D721Med (cell line): ENCODE measurements around the gene TOR1A.

Experiments used
- DNase-seq: peaks from one replicate; pipeline ENCODE4 v3.0.0; 2011; ENCODE audit warnings: low spot score; ENCODE audit not compliant: insufficient read length
- FAIRE-seq: peaks from 2 replicates; lab custom pipeline; 2011; peaks lifted over from hg19 to GRCh38; lab: Jason Lieb, UNC
- TF ChIP-seq, protein P1 (sequence below): IDR thresholded peaks from 2 replicates; pipeline ENCODE4 v1.5.1; 2012; ENCODE audit warnings: mild to moderate bottlenecking, control low read depth; ENCODE audit not compliant: insufficient read depth; ENCODE audit errors: missing control alignments

The TOR1A gene

DNA sequence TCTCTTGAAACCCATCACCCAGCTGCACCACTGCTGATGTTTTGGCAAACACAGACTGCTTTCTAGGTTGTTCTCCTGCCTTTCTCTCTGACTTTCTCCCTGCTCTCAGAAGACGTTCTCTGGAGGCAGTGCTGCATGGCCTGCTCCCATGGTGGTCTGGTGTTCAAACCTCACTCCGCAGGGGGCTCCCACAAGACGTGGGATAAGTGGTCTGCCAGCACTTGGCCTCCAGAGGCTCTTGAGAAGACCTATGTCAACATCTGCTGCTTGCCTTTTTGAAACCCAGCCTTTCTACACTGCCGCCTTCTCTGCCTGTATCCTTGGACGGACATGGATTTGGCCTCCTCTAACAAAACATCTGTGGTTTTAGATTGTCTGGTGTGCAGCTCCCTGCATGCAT lies 27.9 kb upstream of the TOR1A start:
- TF ChIP-seq, protein P1, sequence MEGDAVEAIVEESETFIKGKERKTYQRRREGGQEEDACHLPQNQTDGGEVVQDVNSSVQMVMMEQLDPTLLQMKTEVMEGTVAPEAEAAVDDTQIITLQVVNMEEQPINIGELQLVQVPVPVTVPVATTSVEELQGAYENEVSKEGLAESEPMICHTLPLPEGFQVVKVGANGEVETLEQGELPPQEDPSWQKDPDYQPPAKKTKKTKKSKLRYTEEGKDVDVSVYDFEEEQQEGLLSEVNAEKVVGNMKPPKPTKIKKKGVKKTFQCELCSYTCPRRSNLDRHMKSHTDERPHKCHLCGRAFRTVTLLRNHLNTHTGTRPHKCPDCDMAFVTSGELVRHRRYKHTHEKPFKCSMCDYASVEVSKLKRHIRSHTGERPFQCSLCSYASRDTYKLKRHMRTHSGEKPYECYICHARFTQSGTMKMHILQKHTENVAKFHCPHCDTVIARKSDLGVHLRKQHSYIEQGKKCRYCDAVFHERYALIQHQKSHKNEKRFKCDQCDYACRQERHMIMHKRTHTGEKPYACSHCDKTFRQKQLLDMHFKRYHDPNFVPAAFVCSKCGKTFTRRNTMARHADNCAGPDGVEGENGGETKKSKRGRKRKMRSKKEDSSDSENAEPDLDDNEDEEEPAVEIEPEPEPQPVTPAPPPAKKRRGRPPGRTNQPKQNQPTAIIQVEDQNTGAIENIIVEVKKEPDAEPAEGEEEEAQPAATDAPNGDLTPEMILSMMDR: no peak
- no peak for FAIRE-seq

DNA sequence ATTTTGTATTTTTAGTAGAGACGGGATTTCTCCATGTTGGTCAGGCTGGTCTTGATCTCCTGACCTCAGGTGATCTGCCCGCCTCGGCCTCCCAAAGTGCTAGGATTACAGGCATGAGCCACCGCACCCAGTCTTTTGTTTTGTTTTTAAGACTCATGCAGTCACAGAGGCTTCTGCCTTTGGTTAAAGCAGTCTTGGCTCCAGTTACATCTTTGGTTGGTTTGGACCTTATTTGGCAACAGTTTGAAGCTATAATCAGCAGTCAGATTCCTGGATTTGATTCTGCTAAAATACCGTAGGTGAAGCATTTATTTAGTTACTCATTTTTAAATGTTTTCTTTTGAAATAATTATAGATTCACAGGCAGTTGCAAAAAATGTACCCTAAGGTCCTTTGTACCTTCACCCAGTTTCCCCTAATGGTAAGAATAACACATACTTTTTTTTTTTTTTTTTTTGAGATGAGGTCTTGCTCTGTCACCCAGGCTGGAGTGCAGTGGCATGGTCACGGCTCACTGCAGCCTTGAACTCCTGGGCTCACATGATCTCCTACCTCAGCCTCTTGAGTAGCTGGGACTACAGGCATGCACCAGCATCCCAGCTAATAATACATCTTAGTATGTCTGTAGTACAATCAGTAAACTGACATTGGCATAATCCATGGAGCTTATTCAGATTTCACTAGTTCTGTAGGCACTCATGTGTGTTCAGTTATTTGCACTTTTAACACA lies 27.1 kb upstream of the TOR1A start:
- DNase-seq: no peak
- no peak for FAIRE-seq
- TF ChIP-seq, protein P1: no peak

More for the DNA sequence above, 27.9 kb upstream of the TOR1A start:
- no peak for DNase-seq

GRCh38 chr9:129849901-129850300 lies 26.0 kb upstream of the TOR1A start:
- FAIRE-seq (no peak), DNase-seq (no peak)
- TF ChIP-seq, protein P1: no peak

DNA sequence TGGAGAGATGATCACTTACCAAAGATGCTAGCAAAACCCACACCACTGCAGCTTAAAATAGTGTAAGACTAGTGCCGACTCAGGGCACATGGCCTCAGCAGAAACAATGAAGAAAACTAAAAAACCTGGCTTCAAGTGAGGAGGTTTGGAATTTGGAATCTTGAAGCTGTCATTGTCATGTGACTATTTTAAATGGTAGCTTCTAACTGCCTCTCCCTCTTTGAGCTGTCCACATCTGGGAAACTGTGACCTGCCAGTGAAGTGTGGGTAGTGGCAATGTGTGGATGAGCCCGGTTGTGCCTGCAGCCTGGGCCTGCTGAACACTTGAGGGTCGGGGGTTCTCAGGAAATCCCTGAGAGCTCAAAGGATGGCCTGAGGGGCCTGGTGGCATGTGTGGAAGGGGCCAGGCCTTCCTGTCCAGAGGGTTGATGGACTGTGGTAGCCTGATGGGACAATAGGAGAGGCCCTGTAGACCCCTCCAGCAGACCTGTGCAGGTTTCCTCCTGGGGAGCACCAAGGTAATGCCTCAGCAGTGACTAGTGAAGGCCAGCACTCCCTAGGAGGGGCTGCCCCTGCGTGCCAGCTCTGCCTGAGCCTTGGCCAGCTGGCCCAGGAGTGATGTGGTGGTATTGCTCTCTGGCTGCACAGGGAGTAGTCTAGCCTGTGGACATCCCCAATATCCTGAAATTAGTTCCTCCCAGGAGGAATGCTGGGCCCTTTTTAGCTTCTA lies 24.9 kb upstream of the TOR1A start:
- FAIRE-seq: no peak
- TF ChIP-seq, protein P1: no peak
- DNase-seq: no peak

DNA sequence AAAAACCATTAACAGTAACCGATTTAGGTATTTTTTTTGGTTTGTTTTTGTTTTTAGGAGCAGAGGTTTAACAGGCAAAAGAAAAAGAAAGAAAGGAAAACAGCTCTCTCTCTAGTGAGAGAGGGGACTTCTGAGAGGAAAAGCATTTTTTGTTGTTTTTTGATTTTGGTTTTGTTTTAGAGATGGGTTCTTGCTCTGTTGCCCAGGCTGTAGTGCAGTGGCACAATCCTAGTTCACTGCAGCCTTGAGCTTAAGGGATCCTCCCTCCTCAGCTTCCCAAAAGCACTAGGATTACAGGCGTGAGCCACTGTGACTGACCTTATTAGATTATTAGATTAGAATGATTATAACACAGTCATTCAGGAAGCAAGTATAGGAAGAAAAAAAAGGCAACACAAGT lies 21.4 kb upstream of the TOR1A start:
- DNase-seq (peak; percentile 47), FAIRE-seq (no peak)
- TF ChIP-seq, protein P1: no peak

DNA sequence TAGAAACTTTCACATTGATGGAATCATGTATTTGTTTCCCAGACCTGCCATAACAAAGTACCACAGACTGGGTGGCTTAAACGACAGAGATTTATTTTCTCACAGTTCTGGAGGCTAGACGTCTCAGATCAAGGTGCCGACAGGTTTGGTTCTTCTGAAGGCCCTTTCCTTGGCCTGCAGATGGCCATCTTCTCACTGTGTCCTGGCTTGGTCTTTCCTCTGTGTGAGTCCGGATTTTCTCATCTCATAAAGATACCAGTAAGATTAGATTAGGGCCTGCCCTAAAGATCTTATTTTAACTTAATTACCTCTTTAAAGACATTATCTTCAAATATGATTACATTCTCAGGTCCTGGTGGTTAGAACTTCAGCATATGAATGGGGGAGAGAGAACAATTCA lies 17.1 kb upstream of the TOR1A start:
- FAIRE-seq (no peak), DNase-seq (no peak)
- TF ChIP-seq, protein P1: no peak

GRCh38 chr9:129840034-129840433 lies 16.1 kb upstream of the TOR1A start:
- DNase-seq: no peak
- TF ChIP-seq, protein P1: no peak
- FAIRE-seq: no peak
